Measurements from ENCODE around the gene UTS2R. TPM values are rescaled to one million over a fixed set of nuclear protein-coding genes. Genes with fewer than 3 reads are reported as not detected.

Gene UTS2R
- polyA plus RNA-seq, 1 donor (not counting 4 experiments of a cell fraction or from before 2014, with no cell fraction given), result not detected

DNA sequence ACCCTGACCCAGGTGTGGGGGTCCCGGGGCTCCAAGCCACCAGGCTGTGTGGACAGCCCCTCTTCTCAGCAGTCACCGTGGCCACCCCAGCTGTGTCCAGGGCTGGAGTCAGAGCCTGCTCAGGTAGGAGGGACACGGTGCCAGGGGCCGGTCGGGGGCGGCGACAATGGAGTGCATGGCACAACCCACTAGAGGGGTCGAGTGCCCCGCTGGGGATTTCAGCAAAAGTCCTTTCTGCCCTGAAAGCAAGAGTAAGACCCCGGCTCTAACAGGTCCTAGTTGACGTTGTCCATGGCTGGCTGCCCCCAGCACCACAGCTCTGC is 11.3 kb downstream of the UTS2R start:
- no peaks in the 10 kb centered on the region for H3K36me3 ChIP-seq (ENCODE audit: control insufficient read depth in 2 of 2, extremely low read depth in 1 of 2, insufficient read depth in 2 of 2, low read length in 2 of 2)
- no peak overlapping the region for H3K27ac ChIP-seq (ENCODE audit: control insufficient read depth, insufficient read depth, low read length)
- H3K4me3 ChIP-seq (ENCODE audit: control insufficient read depth in 2 of 3, extremely low read depth in 1 of 3, insufficient read depth in 2 of 3, low read depth in 1 of 3, low read length in 3 of 3), result no peak overlapping the region
- H3K9me3 ChIP-seq (ENCODE audit: control insufficient read depth, low read depth, low read length), result no peaks in the 10 kb centered on the region
- H4K20me1 ChIP-seq (ENCODE audit: control insufficient read depth, extremely low read depth, insufficient read depth, low read length), result no peaks in the 10 kb centered on the region
- no peak for FAIRE-seq
- TF ChIP-seq, protein P1, sequence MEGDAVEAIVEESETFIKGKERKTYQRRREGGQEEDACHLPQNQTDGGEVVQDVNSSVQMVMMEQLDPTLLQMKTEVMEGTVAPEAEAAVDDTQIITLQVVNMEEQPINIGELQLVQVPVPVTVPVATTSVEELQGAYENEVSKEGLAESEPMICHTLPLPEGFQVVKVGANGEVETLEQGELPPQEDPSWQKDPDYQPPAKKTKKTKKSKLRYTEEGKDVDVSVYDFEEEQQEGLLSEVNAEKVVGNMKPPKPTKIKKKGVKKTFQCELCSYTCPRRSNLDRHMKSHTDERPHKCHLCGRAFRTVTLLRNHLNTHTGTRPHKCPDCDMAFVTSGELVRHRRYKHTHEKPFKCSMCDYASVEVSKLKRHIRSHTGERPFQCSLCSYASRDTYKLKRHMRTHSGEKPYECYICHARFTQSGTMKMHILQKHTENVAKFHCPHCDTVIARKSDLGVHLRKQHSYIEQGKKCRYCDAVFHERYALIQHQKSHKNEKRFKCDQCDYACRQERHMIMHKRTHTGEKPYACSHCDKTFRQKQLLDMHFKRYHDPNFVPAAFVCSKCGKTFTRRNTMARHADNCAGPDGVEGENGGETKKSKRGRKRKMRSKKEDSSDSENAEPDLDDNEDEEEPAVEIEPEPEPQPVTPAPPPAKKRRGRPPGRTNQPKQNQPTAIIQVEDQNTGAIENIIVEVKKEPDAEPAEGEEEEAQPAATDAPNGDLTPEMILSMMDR (optimal IDR thresholded peaks at IDR 0.05 in 1 of 3, IDR thresholded peaks at IDR 0.05 in 1 of 3, conservative IDR thresholded peaks at IDR 0.05 in 1 of 3; ENCODE audit: extremely low read depth in 1 of 3, insufficient read depth in 2 of 3, low read length in 3 of 3), result no peak
- no peak for TF ChIP-seq EZH2 (IDR thresholded peaks at IDR 0.05; ENCODE audit: low read length)
- no peak for DNase-seq (ENCODE audit: low read depth, low spot score)
- peaks cover 77% of the 10 kb centered on the region for H3K27me3 ChIP-seq (ENCODE audit: control insufficient read depth, extremely low read depth, insufficient read depth, low read length)
- peaks cover 12% of the 10 kb centered on the region for H3K4me1 ChIP-seq (ENCODE audit: control insufficient read depth, extremely low read depth, insufficient read depth, low read length)
- no peak overlapping the region for H2AFZ ChIP-seq (ENCODE audit: control insufficient read depth, low read length)
- H3K9me1 ChIP-seq (ENCODE audit: control insufficient read depth, extremely low read depth, insufficient read depth, low read length), result no peaks in the 10 kb centered on the region
- no peak overlapping the region for H3K9ac ChIP-seq (ENCODE audit: control insufficient read depth, extremely low read depth, insufficient read depth, low read length)
- H3K4me2 ChIP-seq (ENCODE audit: control insufficient read depth, extremely low read depth, insufficient read depth, low read depth, low read length), result no peak overlapping the region
- dilution Hi-C loops (cut with MboI; ENCODE audit: extremely low pct_ligation_motif_present, low sequenced_read_pairs), result no loop called here
- no peaks in the 10 kb centered on the region for H3K79me2 ChIP-seq (ENCODE audit: control insufficient read depth, insufficient read depth, low read length)

DNA sequence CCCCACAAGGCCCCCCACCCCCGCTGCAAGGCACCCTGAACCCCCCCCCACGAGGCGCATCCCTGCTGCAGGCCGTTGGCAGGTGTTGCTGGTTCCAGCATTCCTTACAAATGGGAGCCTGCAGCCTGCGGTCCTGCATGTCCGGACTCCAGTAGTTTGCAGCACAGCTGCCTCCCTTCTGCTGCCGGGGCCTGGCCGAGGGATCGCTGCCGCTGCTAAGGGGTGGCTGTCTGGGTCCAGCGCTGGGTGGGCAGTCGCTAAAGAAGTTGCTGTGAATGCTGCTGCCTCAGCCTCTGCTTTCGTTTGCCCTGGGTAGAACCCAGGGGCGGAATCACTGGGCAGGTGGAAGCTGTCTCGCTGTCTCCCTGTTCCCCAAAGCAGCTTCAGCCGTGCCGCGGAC is 11.8 kb downstream of the UTS2R start:
- Histone ChIP-seq H3K9me1 (ENCODE audit: control insufficient read depth, extremely low read depth, insufficient read depth, low read length) (no peaks in the 10 kb centered on the region), H3K4me3 (ENCODE audit: control insufficient read depth in 2 of 3, extremely low read depth in 1 of 3, insufficient read depth in 2 of 3, low read depth in 1 of 3, low read length in 3 of 3) (no peak overlapping the region), H3K79me2 (ENCODE audit: control insufficient read depth, insufficient read depth, low read length) (no peaks in the 10 kb centered on the region), H3K36me3 (ENCODE audit: control insufficient read depth in 2 of 2, extremely low read depth in 1 of 2, insufficient read depth in 2 of 2, low read length in 2 of 2) (no peaks in the 10 kb centered on the region), H2AFZ (ENCODE audit: control insufficient read depth, low read length) (no peak overlapping the region), H3K9ac (ENCODE audit: control insufficient read depth, extremely low read depth, insufficient read depth, low read length) (no peak overlapping the region), H3K27ac (ENCODE audit: control insufficient read depth, insufficient read depth, low read length) (no peak overlapping the region), H3K4me2 (ENCODE audit: control insufficient read depth, extremely low read depth, insufficient read depth, low read depth, low read length) (no peak overlapping the region), H4K20me1 (ENCODE audit: control insufficient read depth, extremely low read depth, insufficient read depth, low read length) (no peaks in the 10 kb centered on the region), H3K27me3 (ENCODE audit: control insufficient read depth, extremely low read depth, insufficient read depth, low read length) (peaks cover 75% of the 10 kb centered on the region), H3K9me3 (ENCODE audit: control insufficient read depth, low read depth, low read length) (no peaks in the 10 kb centered on the region), H3K4me1 (ENCODE audit: control insufficient read depth, extremely low read depth, insufficient read depth, low read length) (peaks cover 12% of the 10 kb centered on the region)
- FAIRE-seq (no peak), DNase-seq (ENCODE audit: low read depth, low spot score) (no peak)
- dilution Hi-C loops (cut with MboI; ENCODE audit: extremely low pct_ligation_motif_present, low sequenced_read_pairs), result no loop called here
- TF ChIP-seq EZH2 (IDR thresholded peaks at IDR 0.05; ENCODE audit: low read length), result no peak
- TF ChIP-seq, protein P1 (optimal IDR thresholded peaks at IDR 0.05 in 1 of 3, IDR thresholded peaks at IDR 0.05 in 1 of 3, conservative IDR thresholded peaks at IDR 0.05 in 1 of 3; ENCODE audit: extremely low read depth in 1 of 3, insufficient read depth in 2 of 3, low read length in 3 of 3), result no peak
